ENCODE measurements around the gene FLYWCH1. TPM values are rescaled to one million over a fixed set of nuclear protein-coding genes. Genes with fewer than 3 reads are reported as not detected.

FLYWCH1 gene
- total RNA-seq, 1 donor from 2014 or later, result 34.7 TPM

- no peak for ATAC-seq
- H3K9me3 ChIP-seq, result no peaks in the 10 kb centered on the region
- no peak overlapping the region for H3K27ac ChIP-seq
- no peak for DNase-seq
- no peak overlapping the region for H3K4me3 ChIP-seq
- intact Hi-C loops (cut with DNase I), result no loop called here
- peaks cover 4% of the 10 kb centered on the region for H3K4me1 ChIP-seq
- no peak for TF ChIP-seq CTCF (IDR thresholded peaks at IDR 0.05)
- peaks cover 5% of the 10 kb centered on the region for H3K27me3 ChIP-seq (ENCODE audit: low read depth)
- no peaks in the 10 kb centered on the region for H3K36me3 ChIP-seq
These were observed 88.8 kb downstream of the FLYWCH1 start for GRCh38 chr16:3000540-3000939.

Other genes starting within 250 kb of the FLYWCH1 start
- 24.8 TPM for gene KCTD5, start 229.4 kb upstream of the FLYWCH1 start, total RNA-seq
- gene PRSS27, start 191.7 kb upstream of the FLYWCH1 start, total RNA-seq, result 1.3 TPM
- gene SRRM2, start 159.3 kb upstream of the FLYWCH1 start, total RNA-seq, result 659 TPM
- 196 TPM for gene ELOB, start 134.7 kb upstream of the FLYWCH1 start, total RNA-seq
- gene PRSS33, start 124.4 kb upstream of the FLYWCH1 start, total RNA-seq, result not detected
- gene PRSS41, start 113.5 kb upstream of the FLYWCH1 start, total RNA-seq, result not detected
- 26.5 TPM for gene PRSS21, start 94.7 kb upstream of the FLYWCH1 start, total RNA-seq
- 4.5 TPM for gene ZG16B, start 81.6 kb upstream of the FLYWCH1 start, total RNA-seq
- 15.3 TPM for gene PRSS22, start 53.8 kb upstream of the FLYWCH1 start, total RNA-seq
- 27.8 TPM for gene FLYWCH2, start 28.7 kb upstream of the FLYWCH1 start, total RNA-seq
- not detected for gene KREMEN2, start 52.3 kb downstream of the FLYWCH1 start, total RNA-seq
- 10.8 TPM for gene PAQR4, start 57.4 kb downstream of the FLYWCH1 start, total RNA-seq
- 4.0 TPM for gene PKMYT1, start 68.5 kb downstream of the FLYWCH1 start, total RNA-seq
- 1.0 TPM for gene CLDN9, start 101.0 kb downstream of the FLYWCH1 start, total RNA-seq
- gene CLDN6, start 106.3 kb downstream of the FLYWCH1 start, total RNA-seq, result not detected
- gene TNFRSF12A, start 108.4 kb downstream of the FLYWCH1 start, total RNA-seq, result 28.8 TPM
- gene HCFC1R1, start 112.0 kb downstream of the FLYWCH1 start, total RNA-seq, result 43.2 TPM
- gene THOC6, start 112.1 kb downstream of the FLYWCH1 start, total RNA-seq, result 26.8 TPM
- gene BICDL2, start 125.0 kb downstream of the FLYWCH1 start, total RNA-seq, result 19.5 TPM
- gene MMP25, start 134.6 kb downstream of the FLYWCH1 start, total RNA-seq, result 22.7 TPM
- 79.1 TPM for gene IL32, start 153.7 kb downstream of the FLYWCH1 start, total RNA-seq
- not detected for gene ZSCAN10, start 187.4 kb downstream of the FLYWCH1 start, total RNA-seq
- gene ZNF205, start 200.7 kb downstream of the FLYWCH1 start, total RNA-seq, result 11.9 TPM
- 10.2 TPM for gene ZNF213, start 223.1 kb downstream of the FLYWCH1 start, total RNA-seq